Small intestine (tissue), 7 donors: ENCODE data around the gene FGF21. TPM values are rescaled to one million over a fixed set of nuclear protein-coding genes. Genes with fewer than 3 reads are reported as not detected.
"Not testable (repeated sequence)": the region's sequence is repeated elsewhere in the genome, so short reads cannot be mapped to it uniquely, and the experiment has no call there.

Experiments
- DNase-seq, 2 donors: peaks; one replicate each; pipeline versions ENCODE4 v3.0.0 to v3.0.0-alpha.2; 2013
- FAIRE-seq: peaks from 2 replicates; lab custom pipeline; 2012; peaks lifted over from hg19 to GRCh38; lab: Jason Lieb, UNC
- H3K27ac ChIP-seq, 3 donors: one replicate each; pipeline ENCODE4 v1.5.1; 2013; ENCODE audit warnings: low read length in 2 of 3, mild to moderate bottlenecking in 2 of 3, control low read depth in 1 of 3, inconsistent platforms in 1 of 3, low read depth in 1 of 3, moderate library complexity in 1 of 3
- H3K27me3 ChIP-seq, 3 donors: one replicate each; pipeline ENCODE4 v1.6.1; 2013; ENCODE audit warnings: low read length in 3 of 3, inconsistent platforms in 1 of 3; ENCODE audit not compliant: control insufficient read depth in 3 of 3, insufficient read depth in 3 of 3
- H3K36me3 ChIP-seq, 3 donors: one replicate each; pipeline ENCODE4 v1.6.1; 2013; ENCODE audit warnings: low read length in 3 of 3, inconsistent platforms in 1 of 3, low read depth in 1 of 3, mild to moderate bottlenecking in 1 of 3, moderate library complexity in 1 of 3; ENCODE audit not compliant: control insufficient read depth in 3 of 3, insufficient read depth in 2 of 3
- H3K4me1 ChIP-seq, 3 donors: one replicate each; pipeline ENCODE4 v1.6.1; 2013; ENCODE audit warnings: low read length in 2 of 3, inconsistent platforms in 1 of 3, low read depth in 1 of 3, mild to moderate bottlenecking in 1 of 3, moderate library complexity in 1 of 3; ENCODE audit not compliant: control insufficient read depth in 3 of 3, insufficient read depth in 2 of 3
- H3K4me3 ChIP-seq, 3 donors: one replicate each; pipeline ENCODE4 v1.5.1; 2013; ENCODE audit warnings: low read length in 3 of 3, control low read depth in 1 of 3, inconsistent platforms in 1 of 3, low read depth in 1 of 3, mild to moderate bottlenecking in 1 of 3, moderate library complexity in 1 of 3
- H3K9me3 ChIP-seq, 2 donors: one replicate each; pipeline ENCODE4 v1.6.1; 2013; ENCODE audit warnings: low read depth in 1 of 2, low read length in 1 of 2; ENCODE audit not compliant: control insufficient read depth in 2 of 2, insufficient read depth in 1 of 2
- WGBS, 3 donors: extraction: QIAGEN DNeasy Blood & Tissue Kit; methylation state at CpG; one replicate each; pipeline ENCODE4 v1.1.7; 2013; 5-methylcytosine and 5-hydroxymethylcytosine counted together
- polyA plus RNA-seq, 4 donors: library from polyadenylated mRNA; stranded (reverse) in 3 of 4; unstranded in 1 of 4; fragments of 200-250 nt in 3 of 4; fragments of 120-200 nt in 1 of 4; gene quantifications; one replicate each; pipeline versions ENCODE4 v1.2.1 to v1.2.3, GENCODE V29; 2013
- donor health status: healthy with polysubstance abuse.
- donor health status: control.
- donor health status: control.
- donor health status: Bipolar disorder and iron deficiency.
- donor health status: healthy.

FGF21 gene
- polyA plus RNA-seq, 4 donors: 0.09 TPM; not detected in 3

DNA sequence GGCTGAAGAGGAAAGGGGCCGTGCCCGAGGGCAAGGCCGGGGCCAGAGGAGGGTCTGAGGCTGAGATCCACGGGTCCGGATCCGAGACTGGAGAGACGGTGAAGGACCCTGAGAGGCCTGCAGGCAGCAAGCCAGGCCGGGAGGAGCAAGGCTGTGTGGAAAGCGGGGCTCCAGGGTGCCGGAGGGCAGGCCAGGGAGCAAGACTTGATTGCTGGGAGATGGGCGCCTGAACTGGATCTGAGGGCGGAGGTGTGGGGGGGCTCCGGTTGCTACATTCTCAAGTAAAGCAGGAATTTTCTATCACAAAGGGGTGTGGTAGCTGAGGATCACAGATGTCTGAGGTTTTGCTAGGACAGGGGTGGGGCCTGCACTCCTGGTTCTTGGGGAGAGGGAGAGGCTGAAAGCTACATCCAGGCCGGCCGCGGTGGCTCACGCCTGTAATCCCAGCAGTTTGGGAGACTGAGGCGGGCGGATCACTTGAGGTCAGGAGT lies 39.6 kb upstream of the FGF21 start:
- DNase-seq (peak; percentile 53 to 70), FAIRE-seq (no peak)
- 13 to 41% (median 35%) methylated on average over 17 to 19 of the region's 19 CpGs for WGBS, 3 donors
- Histone ChIP-seq H3K4me3 (peak overlapping the region in 2 of 3 donors; percentile 72 to 89), H3K9me3 (peaks cover 0 to 5% of the 10 kb centered on the region in 2 donors), H3K36me3 (peaks cover 0 to 14% (median 0%) of the 10 kb centered on the region in 3 donors), H3K4me1 (peaks cover 0 to 61% (median 16%) of the 10 kb centered on the region in 3 donors), H3K27ac (peak overlapping the region; percentile 81 to 97 (median 86)), H3K27me3 (no peaks in the 10 kb centered on the region)

DNA sequence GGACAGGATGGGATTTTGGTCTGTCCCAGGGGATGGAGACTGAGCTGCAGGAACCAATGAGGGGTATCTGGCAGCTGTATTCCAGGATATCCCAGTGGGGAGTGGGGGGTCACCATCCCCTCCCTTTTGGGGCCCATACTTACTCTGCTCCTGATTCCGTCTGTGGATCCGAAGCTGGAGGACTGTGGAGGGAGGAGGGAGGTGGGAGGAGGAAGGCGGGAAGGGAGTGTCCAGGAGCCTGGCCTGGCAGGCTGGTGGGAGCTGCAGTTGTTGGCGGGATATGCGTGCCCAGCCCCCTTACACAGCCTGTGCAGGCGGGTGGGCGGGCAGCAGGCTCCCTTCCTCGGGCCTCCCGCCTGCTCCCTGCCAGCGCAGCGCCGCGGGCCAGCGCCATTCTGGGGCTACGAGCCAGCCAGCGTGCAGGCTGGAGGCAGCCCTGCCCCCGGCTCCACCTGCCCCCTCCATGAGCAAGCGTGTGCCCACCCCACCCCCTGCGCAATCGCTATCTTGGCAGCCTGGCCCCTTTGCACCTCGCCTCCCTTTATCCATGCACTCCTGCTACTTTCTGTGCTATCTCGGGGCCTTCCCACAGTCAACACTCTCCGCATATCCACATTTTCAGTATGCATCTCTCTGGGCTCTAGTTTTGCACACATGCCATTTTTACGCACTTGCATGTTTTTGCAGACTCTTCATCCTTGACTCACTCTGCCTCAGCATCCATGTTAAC lies 38.6 kb upstream of the FGF21 start:
- Histone ChIP-seq H3K4me3 (peak overlapping the region in 1 of 3 donors; percentile 27), H3K4me1 (peaks cover 0 to 61% (median 16%) of the 10 kb centered on the region in 3 donors), H3K27me3 (no peaks in the 10 kb centered on the region), H3K27ac (peak overlapping the region in 2 of 3 donors; percentile 33 to 97), H3K36me3 (peaks cover 0 to 10% (median 0%) of the 10 kb centered on the region in 3 donors), H3K9me3 (no peaks in the 10 kb centered on the region)
- 11 to 24% (median 19%) methylated on average over 12 to 24 of the region's 24 CpGs for WGBS, 3 donors
- DNase-seq: peak; percentile 37 to 69
- FAIRE-seq: no peak

- not testable (repeated sequence) for H3K9me3 ChIP-seq, H3K27ac ChIP-seq, H3K4me3 ChIP-seq, DNase-seq, FAIRE-seq, H3K27me3 ChIP-seq, H3K36me3 ChIP-seq
- H3K4me1 ChIP-seq: peaks cover 0 to 55% (median 12%) of the 10 kb centered on the region in 3 donors
- 90 to 95% (median 93%) methylated on average over 12 to 13 of the region's 13 CpGs for WGBS, 3 donors
These were observed 37.2 kb upstream of the FGF21 start for GRCh38 chr19:48718106-48718505.

- Histone ChIP-seq H3K9me3 (no peaks in the 10 kb centered on the region), H3K27me3 (no peaks in the 10 kb centered on the region), H3K36me3 (peaks cover 0 to 7% (median 0%) of the 10 kb centered on the region in 3 donors), H3K4me3 (peak overlapping the region in 1 of 3 donors; percentile 56), H3K27ac (peak overlapping the region in 1 of 3 donors; percentile 86), H3K4me1 (peaks cover 0 to 48% (median 8%) of the 10 kb centered on the region in 3 donors)
- FAIRE-seq (no peak), DNase-seq (no peak)
- WGBS, 3 donors: 63 to 81% (median 76%) methylated on average over 15 of the region's 15 CpGs
These were observed 36.6 kb upstream of the FGF21 start for GRCh38 chr19:48718711-48719231.

DNA sequence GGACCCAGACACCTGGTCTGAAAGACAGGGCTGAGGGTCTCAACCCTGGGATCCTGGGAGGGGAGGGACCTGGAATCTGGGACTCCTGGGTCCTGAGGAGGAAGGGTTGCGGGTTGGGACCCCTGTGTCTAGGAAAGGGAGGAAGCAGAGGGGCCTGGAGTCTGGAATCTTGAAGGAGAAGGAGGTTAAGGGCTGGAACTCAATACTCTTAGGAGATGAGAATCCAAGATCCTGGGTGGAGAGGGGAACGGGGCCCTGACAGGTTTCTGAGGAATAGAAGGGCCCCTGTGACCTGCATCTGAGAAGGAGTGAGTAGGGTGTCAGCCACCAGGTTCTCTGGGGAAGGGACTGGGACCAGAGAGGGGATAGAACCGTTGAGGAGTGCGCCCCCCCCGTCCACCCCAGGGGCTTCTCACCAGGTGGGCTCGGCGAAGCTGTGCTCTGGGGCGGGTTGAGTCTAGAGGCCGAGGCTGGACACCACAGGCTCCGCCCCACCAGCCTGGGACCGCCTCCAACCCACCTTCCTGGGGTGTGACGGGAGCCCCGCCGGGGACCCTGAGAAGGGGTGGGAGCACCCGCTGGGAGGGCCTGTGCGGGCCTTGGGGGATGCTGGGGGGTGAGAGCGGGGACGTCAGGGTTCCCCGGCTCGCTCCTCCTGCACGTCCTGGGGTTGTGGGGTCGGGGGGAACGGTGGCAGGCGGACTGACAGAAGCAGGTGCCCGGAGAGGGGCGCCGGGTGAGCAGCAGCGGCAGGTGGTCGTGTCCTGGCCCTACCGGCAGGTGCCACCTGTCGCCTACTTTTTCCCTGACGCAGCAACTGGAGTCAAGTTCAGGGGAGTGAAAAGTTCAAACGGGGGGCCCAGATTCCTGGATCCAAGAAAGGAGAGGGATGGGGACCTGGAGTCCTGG lies 35.8 kb upstream of the FGF21 start, which contains the start of gene MAMSTR:
Gene MAMSTR (minus strand): TSS at position 463 of the 909 bp plus-strand sequence. CDS start 694 bp downstream, outside the sequence.
- Histone ChIP-seq H3K9me3 (no peaks in the 10 kb centered on the region), H3K27me3 (no peaks in the 10 kb centered on the region), H3K36me3 (peaks cover 0 to 12% (median 0%) of the 10 kb centered on the region in 3 donors), H3K4me3 (peak within 1 kb of the TSS in 1 of 3 donors; percentile 56), H3K4me1 (peaks cover 0 to 47% (median 8%) of the 10 kb centered on the region in 3 donors), H3K27ac (peak within 1 kb of the TSS in 2 of 3 donors; percentile 84 to 86)
- FAIRE-seq (no peak), DNase-seq (peak in 1 of 2 donors; percentile 54)
- WGBS, 3 donors: 60 to 72% (median 66%) methylated on average over 30 to 33 of the region's 33 CpGs

DNA sequence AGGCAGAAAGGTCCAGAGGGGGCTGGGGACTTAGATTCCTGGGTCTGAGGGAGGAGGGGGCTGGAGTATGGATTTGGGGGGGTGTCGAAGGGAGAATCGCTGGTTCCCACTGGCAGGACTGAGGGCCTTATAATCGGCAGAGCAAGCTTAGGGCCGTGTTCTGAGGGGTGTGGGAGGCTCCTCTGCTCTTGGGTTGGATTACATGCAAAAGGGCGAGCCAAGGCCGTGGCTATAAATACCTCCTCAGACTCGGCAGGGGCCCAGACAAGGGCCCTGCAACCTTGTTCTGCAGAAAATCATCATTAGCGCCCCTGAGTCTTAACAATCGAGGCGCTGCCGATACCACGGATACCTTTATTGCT lies 35.1 kb upstream of the FGF21 start:
- H3K9me3 ChIP-seq: peaks cover 0 to 6% of the 10 kb centered on the region in 2 donors
- no peak for FAIRE-seq
- H3K36me3 ChIP-seq: peaks cover 0 to 8% (median 0%) of the 10 kb centered on the region in 3 donors
- peaks cover 0 to 41% (median 5%) of the 10 kb centered on the region in 3 donors for H3K4me1 ChIP-seq
- 9 to 24% (median 19%) methylated on average over 12 of the region's 12 CpGs for WGBS, 3 donors
- H3K27ac ChIP-seq: peak overlapping the region in 2 of 3 donors; percentile 84 to 86
- no peak for DNase-seq
- H3K4me3 ChIP-seq: peak overlapping the region in 1 of 3 donors; percentile 56
- H3K27me3 ChIP-seq: no peaks in the 10 kb centered on the region

- peaks cover 0 to 6% of the 10 kb centered on the region in 2 donors for H3K9me3 ChIP-seq
- peak overlapping the region; percentile 21 to 56 (median 48) for H3K4me3 ChIP-seq
- 1 to 14% (median 3%) methylated on average over 42 of the region's 42 CpGs for WGBS, 3 donors
- H3K4me1 ChIP-seq: peaks cover 0 to 36% (median under 1%) of the 10 kb centered on the region in 3 donors
- FAIRE-seq: no peak
- peaks cover 0 to 5% (median 0%) of the 10 kb centered on the region in 3 donors for H3K36me3 ChIP-seq
- peak overlapping the region; percentile 67 to 86 (median 84) for H3K27ac ChIP-seq
- H3K27me3 ChIP-seq: no peaks in the 10 kb centered on the region
- DNase-seq: peak; percentile 100
These were observed 34.6 kb upstream of the FGF21 start for GRCh38 chr19:48720613-48721296.
